GM23248 (cell line): Measurements from ENCODE around the gene LSAMP. TPM values are rescaled to one million over a fixed set of nuclear protein-coding genes. Genes with fewer than 3 reads are reported as not detected.

Source experiments
- DNase-seq: peaks from one replicate; pipeline ENCODE4 v3.0.0-alpha.2; 2015
- H2AFZ ChIP-seq: fragments of 200-600 bp; sonication (generic); 2 replicates; pipeline ENCODE4 v1.6.1; 2016; ENCODE audit warnings: antibody characterized with exemption
- H3F3A ChIP-seq: fragments of 200-600 bp; sonication (generic); 2 replicates; pipeline ENCODE4 v1.6.1; 2016; ENCODE audit warnings: mild to moderate bottlenecking, antibody characterized with exemption, mixed run types; ENCODE audit not compliant: insufficient read depth
- H3K27ac ChIP-seq: fragments of 200-600 bp; sonication (generic); 2 replicates; pipeline ENCODE4 v1.5.1; 2016; ENCODE audit warnings: mild to moderate bottlenecking
- H3K27me3 ChIP-seq: fragments of 200-600 bp; sonication (generic); replicated peaks from 2 replicates; pipeline ENCODE4 v1.6.1; 2016; ENCODE audit warnings: mild to moderate bottlenecking; ENCODE audit not compliant: insufficient read depth
- H3K36me3 ChIP-seq: fragments of 200-600 bp; sonication (generic); 2 replicates; pipeline ENCODE4 v1.6.1; 2016; ENCODE audit warnings: low read depth, mild to moderate bottlenecking
- H3K4me1 ChIP-seq: fragments of 200-600 bp; sonication (generic); 2 replicates; pipeline ENCODE4 v1.6.1; 2016; ENCODE audit warnings: mild to moderate bottlenecking; ENCODE audit not compliant: insufficient read depth
- H3K4me2 ChIP-seq: fragments of 200-600 bp; sonication (generic); one replicate; pipeline ENCODE4 v1.6.1; 2016; ENCODE audit warnings: mild to moderate bottlenecking; ENCODE audit not compliant: unreplicated experiment
- H3K4me3 ChIP-seq: fragments of 200-600 bp; sonication (generic); 2 replicates; pipeline ENCODE4 v1.5.1; 2016; ENCODE audit warnings: mild to moderate bottlenecking
- H3K79me2 ChIP-seq: fragments of 200-600 bp; sonication (generic); 2 replicates; pipeline ENCODE4 v1.6.1; 2016; ENCODE audit warnings: mild to moderate bottlenecking; ENCODE audit not compliant: insufficient read depth
- H3K9ac ChIP-seq: fragments of 200-600 bp; sonication (generic); 2 replicates; pipeline ENCODE4 v1.6.1; 2016; ENCODE audit warnings: mild to moderate bottlenecking
- H3K9me2 ChIP-seq: fragments of 200-600 bp; sonication (generic); 2 replicates; pipeline ENCODE4 v1.6.1; 2016; ENCODE audit warnings: mixed run types, mild to moderate bottlenecking, moderate library complexity; ENCODE audit not compliant: insufficient read depth
- H3K9me3 ChIP-seq: fragments of 200-600 bp; sonication (generic); one replicate; pipeline ENCODE4 v1.6.1; 2017; ENCODE audit warnings: low read depth
- H4K20me1 ChIP-seq: fragments of 200-600 bp; sonication (generic); 2 replicates; pipeline ENCODE4 v1.6.0; 2016; ENCODE audit not compliant: insufficient read depth
- EZH2 ChIP-seq: fragments of 200-600 bp; sonication (generic); IDR thresholded peaks from 2 replicates; pipeline ENCODE4 v1.6.1; 2018; ENCODE audit warnings: antibody characterized with exemption, mild to moderate bottlenecking; ENCODE audit not compliant: insufficient read depth, poor library complexity, severe bottlenecking
- EZH2phosphoT487 ChIP-seq: fragments of 200-600 bp; sonication (generic); IDR thresholded peaks from 2 replicates; pipeline ENCODE4 v1.6.1; 2018; ENCODE audit warnings: antibody characterized with exemption, moderate library complexity, mild to moderate bottlenecking, low read depth; ENCODE audit not compliant: insufficient read depth
- WGBS, 2 experiments: methylation state at CpG; one replicate each; pipeline ENCODE4 v1.1.6; 2015 to 2017; ENCODE audit warnings: low lambda C conversion rate in 2 of 2, low coverage in 1 of 2; ENCODE audit errors: missing lambda C conversion rate in 2 of 2; 5-methylcytosine and 5-hydroxymethylcytosine counted together
- in situ Hi-C: fragments of 300-500 bp; cut with MboI; formaldehyde crosslinking; loops from 2 replicates; pipeline ENCODE4 v1.15.0; 2020
- polyA plus RNA-seq: library from polyadenylated mRNA; unstranded; fragments of >200 nt; fragmentation: Nextera tagmentation; extraction: Ambion mirVana; gene quantifications from 2 replicates; pipeline ENCODE4 v1.2.1, GENCODE V29; 2016
- total RNA-seq: library from RNA; depleted of rRNA; stranded (reverse); fragments of >200 nt; shearing (Covaris generic); gene quantifications from 2 replicates; pipeline ENCODE4 v1.2.3, GENCODE V29; 2014

The LSAMP gene
- total and polyA plus RNA-seq, 2 experiments from 2014 or later, result 4.5 to 9.3 TPM

DNA sequence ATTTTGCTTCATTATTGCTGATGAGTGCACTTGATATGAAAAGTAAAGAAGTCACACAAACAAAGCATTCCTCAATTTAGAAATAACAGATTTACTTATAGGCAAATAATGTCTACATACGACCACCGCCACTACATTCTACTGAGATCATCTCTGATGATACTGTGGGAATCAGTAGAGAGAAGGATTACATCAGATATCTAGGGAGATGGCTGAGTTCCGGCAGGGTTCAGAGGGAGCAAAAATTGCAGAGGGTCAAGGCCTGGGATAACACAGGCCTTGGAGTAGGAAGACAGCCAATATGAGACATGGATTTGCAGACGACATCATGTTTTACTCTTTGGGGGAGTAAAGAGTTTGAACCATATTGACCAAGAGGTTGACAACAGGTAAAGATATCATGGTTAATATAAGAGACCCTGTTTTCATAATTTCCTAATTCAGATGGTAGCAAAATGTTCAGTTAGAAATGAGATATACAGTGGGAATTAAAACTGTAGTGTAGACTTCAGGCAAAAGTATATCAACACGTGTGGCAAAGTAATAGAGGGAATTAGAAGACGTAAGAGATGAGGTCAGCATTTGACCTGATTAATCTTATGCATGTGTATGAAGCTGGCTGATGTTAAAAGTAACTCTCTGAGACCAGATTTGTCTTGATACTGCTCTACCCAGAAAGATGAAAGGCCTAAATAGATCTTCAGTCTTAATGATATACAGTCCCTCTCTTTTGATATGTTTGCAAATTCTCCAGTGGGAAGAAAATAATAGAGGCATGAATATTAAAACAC is 15.6 kb downstream of the LSAMP start:
- WGBS, 2 experiments, result 76 to 85% methylated on average over 6 of the region's 6 CpGs
- no peak overlapping the region for H3K27ac ChIP-seq
- in situ Hi-C loops, result no loop called here
- H3F3A ChIP-seq, result no peaks in the 10 kb centered on the region
- no peak overlapping the region for H3K4me2 ChIP-seq
- H3K9ac ChIP-seq, result no peak overlapping the region
- H2AFZ ChIP-seq, result no peak overlapping the region
- no peak for TF ChIP-seq EZH2
- TF ChIP-seq EZH2phosphoT487, result no peak
- no peaks in the 10 kb centered on the region for H3K9me2 ChIP-seq
- H3K27me3 ChIP-seq, result no peaks in the 10 kb centered on the region
- no peaks in the 10 kb centered on the region for H4K20me1 ChIP-seq
- H3K9me3 ChIP-seq, result no peaks in the 10 kb centered on the region
- no peaks in the 10 kb centered on the region for H3K4me1 ChIP-seq
- H3K36me3 ChIP-seq, result no peaks in the 10 kb centered on the region
- DNase-seq, result no peak
- H3K79me2 ChIP-seq, result no peaks in the 10 kb centered on the region
- H3K4me3 ChIP-seq, result no peak overlapping the region

DNA sequence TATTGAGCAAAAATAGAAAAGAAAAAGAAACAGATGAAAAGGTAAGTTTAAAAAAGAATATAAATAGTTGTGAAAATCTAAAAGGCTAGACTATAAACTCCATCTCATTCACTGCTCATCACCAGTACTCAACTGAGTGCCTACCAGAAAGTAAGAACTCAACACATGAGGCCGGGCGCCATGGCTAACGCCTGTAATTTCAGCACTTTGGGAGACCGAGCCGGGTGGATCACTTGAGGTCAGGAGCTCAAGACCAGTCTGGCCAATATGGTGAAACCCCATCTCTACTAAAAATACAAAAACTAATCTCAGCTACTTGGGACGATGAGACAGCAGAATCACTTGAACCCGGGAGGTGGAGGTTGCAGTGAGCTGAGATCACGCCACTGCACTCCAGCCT is 19.3 kb downstream of the LSAMP start:
- no peak overlapping the region for H3K27ac ChIP-seq
- H2AFZ ChIP-seq, result no peak overlapping the region
- no peaks in the 10 kb centered on the region for H3K9me2 ChIP-seq
- H3F3A ChIP-seq, result no peaks in the 10 kb centered on the region
- H4K20me1 ChIP-seq, result no peaks in the 10 kb centered on the region
- H3K9me3 ChIP-seq, result no peaks in the 10 kb centered on the region
- TF ChIP-seq EZH2phosphoT487, result no peak
- TF ChIP-seq EZH2, result no peak
- no peak for DNase-seq
- no peak overlapping the region for H3K4me3 ChIP-seq
- no peaks in the 10 kb centered on the region for H3K27me3 ChIP-seq
- 72 to 79% methylated on average over 8 of the region's 8 CpGs for WGBS, 2 experiments
- no peaks in the 10 kb centered on the region for H3K36me3 ChIP-seq
- no peak overlapping the region for H3K4me2 ChIP-seq
- H3K4me1 ChIP-seq, result no peaks in the 10 kb centered on the region
- H3K79me2 ChIP-seq, result no peaks in the 10 kb centered on the region
- in situ Hi-C loops, result no loop called here
- no peak overlapping the region for H3K9ac ChIP-seq

DNA sequence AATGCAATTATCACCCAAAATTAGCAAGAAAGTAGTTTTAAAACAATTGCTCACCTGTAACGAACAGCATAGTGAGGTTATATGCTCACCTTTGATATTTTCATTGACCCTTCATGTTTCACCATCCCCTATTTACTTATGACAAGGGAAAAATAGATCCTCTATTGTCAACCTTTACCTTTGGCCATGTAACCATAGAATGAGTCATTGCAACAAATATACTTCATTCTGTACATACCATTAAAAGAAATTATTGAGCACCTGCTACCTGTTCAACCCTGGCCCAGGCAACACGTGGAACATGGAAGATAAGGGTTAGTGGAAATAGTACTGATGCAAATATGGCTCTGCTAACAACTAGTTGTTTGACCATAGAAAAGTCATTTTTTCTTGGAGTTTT is 20.2 kb downstream of the LSAMP start:
- in situ Hi-C loops, result no loop called here
- Histone ChIP-seq H3K27me3 (no peaks in the 10 kb centered on the region), H3K4me2 (no peak overlapping the region), H3K4me1 (no peaks in the 10 kb centered on the region), H3K79me2 (no peaks in the 10 kb centered on the region), H2AFZ (no peak overlapping the region), H4K20me1 (no peaks in the 10 kb centered on the region), H3K9ac (no peak overlapping the region), H3K9me2 (no peaks in the 10 kb centered on the region), H3K4me3 (no peak overlapping the region), H3K9me3 (no peaks in the 10 kb centered on the region), H3F3A (no peaks in the 10 kb centered on the region), H3K27ac (no peak overlapping the region), H3K36me3 (no peaks in the 10 kb centered on the region)
- no peak for TF ChIP-seq EZH2phosphoT487
- TF ChIP-seq EZH2, result no peak
- WGBS, 2 experiments, result 42 to 50% methylated on average over 2 of the region's 2 CpGs
- no peak for DNase-seq

GRCh38 chr3:116423945-116424344 is 21.3 kb downstream of the LSAMP start:
- H3K27ac ChIP-seq, result no peak overlapping the region
- no peak overlapping the region for H3K4me2 ChIP-seq
- in situ Hi-C loops, result no loop called here
- no peaks in the 10 kb centered on the region for H3F3A ChIP-seq
- no peak overlapping the region for H2AFZ ChIP-seq
- no peaks in the 10 kb centered on the region for H3K9me2 ChIP-seq
- TF ChIP-seq EZH2phosphoT487 (no peak), EZH2 (no peak)
- DNase-seq, result peak; percentile 14
- WGBS, 2 experiments, result 0 to 3% methylated on average over 1 of the region's 1 CpG
- H3K36me3 ChIP-seq, result no peaks in the 10 kb centered on the region
- H3K9me3 ChIP-seq, result no peaks in the 10 kb centered on the region
- H3K9ac ChIP-seq, result no peak overlapping the region
- no peak overlapping the region for H3K4me3 ChIP-seq
- H3K79me2 ChIP-seq, result no peaks in the 10 kb centered on the region
- H3K27me3 ChIP-seq, result no peaks in the 10 kb centered on the region
- H3K4me1 ChIP-seq, result no peaks in the 10 kb centered on the region
- H4K20me1 ChIP-seq, result no peaks in the 10 kb centered on the region

DNA sequence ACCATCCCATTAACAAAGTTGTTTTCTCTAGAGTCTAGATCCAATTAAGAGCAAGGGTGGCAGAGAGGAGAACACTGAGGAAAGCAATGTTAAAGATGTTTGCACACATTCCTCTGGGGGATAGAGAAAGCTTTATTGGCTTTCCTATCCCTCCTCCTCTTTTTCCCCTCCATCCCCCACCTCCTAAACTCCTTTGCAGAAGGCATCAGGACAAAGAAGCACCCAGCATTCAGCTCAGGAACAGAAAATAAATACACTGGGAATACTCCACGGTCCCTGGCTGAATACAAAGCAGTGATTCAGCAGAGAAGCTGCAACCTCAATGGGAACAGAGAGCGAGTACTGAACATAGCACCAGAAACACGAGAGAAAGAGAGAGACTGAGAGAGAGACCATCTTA is 21.9 kb downstream of the LSAMP start:
- H2AFZ ChIP-seq, result no peak overlapping the region
- in situ Hi-C loops, result no loop called here

More for the DNA sequence above, 21.9 kb downstream of the LSAMP start:
- no peak for TF ChIP-seq EZH2phosphoT487
- no peak for TF ChIP-seq EZH2
- Histone ChIP-seq H3K27me3 (no peaks in the 10 kb centered on the region), H3K4me1 (no peaks in the 10 kb centered on the region), H3K4me2 (no peak overlapping the region), H3K27ac (no peak overlapping the region), H3K36me3 (no peaks in the 10 kb centered on the region), H3K79me2 (no peaks in the 10 kb centered on the region), H4K20me1 (no peaks in the 10 kb centered on the region), H3K4me3 (no peak overlapping the region), H3F3A (no peaks in the 10 kb centered on the region), H3K9me3 (no peaks in the 10 kb centered on the region), H3K9ac (no peak overlapping the region), H3K9me2 (no peaks in the 10 kb centered on the region)
- 27% methylated on average over 3 of the region's 3 CpGs for WGBS, 2 experiments
- DNase-seq, result peak; percentile 6
